Mucosa of descending colon (tissue), 3 donors: ENCODE data around the gene RFXANK. TPM values are rescaled to one million over a fixed set of nuclear protein-coding genes. Genes with fewer than 3 reads are reported as not detected.

ENCODE experiments used
- ATAC-seq: fragments of 200-7000 bp; cut with Tn5 transposase; one replicate; pipeline ENCODE4 v1.9.1; 2020; ENCODE audit warnings: mild to moderate bottlenecking, moderate library complexity
- DNase-seq, 3 donors: peaks; one replicate each; pipeline ENCODE4 v3.0.0-alpha.2; 2020
- H3K36me3 ChIP-seq: fragments of 200-600 bp; one replicate; pipeline ENCODE4 v1.8.0; 2021; ENCODE audit warnings: low read depth, mild to moderate bottlenecking
- H3K4me1 ChIP-seq: fragments of 200-600 bp; one replicate; pipeline ENCODE4 v1.8.0; 2021; ENCODE audit warnings: low read depth, mild to moderate bottlenecking
- H3K4me3 ChIP-seq: fragments of 200-600 bp; one replicate; pipeline ENCODE4 v1.8.0; 2021; ENCODE audit warnings: mild to moderate bottlenecking
- H3K9me3 ChIP-seq: fragments of 200-600 bp; one replicate; pipeline ENCODE4 v1.8.0; 2021; ENCODE audit warnings: mild to moderate bottlenecking
- CTCF ChIP-seq: fragments of 200-600 bp; IDR thresholded peaks from one replicate; pipeline ENCODE4 v1.8.0; 2022; ENCODE audit warnings: antibody characterized with exemption, mild to moderate bottlenecking
- intact Hi-C, 2 donors: fragments of 100-400 bp; cut with DNase I in 1 of 2; cut with micrococcal nuclease in 1 of 2; formaldehyde crosslinking; loops; one replicate each; pipeline versions ENCODE4 v1.11.0 to v1.11.1; 2022; cut with DNase I, micrococcal nuclease
- total RNA-seq, 3 donors: library from RNA; stranded (reverse); fragmentation: NEBNext Ultra II Directional in 2 of 3; extraction: Animal tissue kit (Norgen Biotek cat#: 25700) in 2 of 3; gene quantifications; one replicate each; pipeline versions ENCODE4 v1.2.1 to v1.2.4, GENCODE V29; 2021 to 2023
- donor health status: DM: no; HTN: no; CAD: no; lungs with moderate emphysema.
- donor health status: DM: no; HTN: no; CAD: no.
- donor health status: DM: no; HTN: yes; CAD: no.

RFXANK gene
- total RNA-seq, 3 donors from 2014 or later = 62.3 to 71.4 (median 64.9) TPM

- Histone ChIP-seq H3K4me3 (no peak overlapping the region), H3K36me3 (no peaks in the 10 kb centered on the region), H3K9me3 (no peaks in the 10 kb centered on the region), H3K4me1 (peaks cover 6% of the 10 kb centered on the region)
- no peak for TF ChIP-seq CTCF
- intact Hi-C loops = no loop called here
- DNase-seq = no peak
- ATAC-seq = no peak
Measured at GRCh38 chr19:19165396-19165795, 26.7 kb upstream of the RFXANK start.

GRCh38 chr19:19167612-19168011 lies 24.4 kb upstream of the RFXANK start:
- intact Hi-C loops = no loop called here
- Histone ChIP-seq H3K9me3 (no peaks in the 10 kb centered on the region), H3K4me1 (peaks cover 6% of the 10 kb centered on the region), H3K4me3 (no peak overlapping the region), H3K36me3 (no peaks in the 10 kb centered on the region)
- DNase-seq (no peak), ATAC-seq (no peak)
- TF ChIP-seq CTCF = no peak

GRCh38 chr19:19169236-19170052 lies 22.6 kb upstream of the RFXANK start:
- intact Hi-C loops = no loop called here
- no peak for TF ChIP-seq CTCF
- no peak overlapping the region for H3K4me3 ChIP-seq
- ATAC-seq (no peak), DNase-seq (no peak)
- no peaks in the 10 kb centered on the region for H3K36me3 ChIP-seq
- H3K4me1 ChIP-seq = peaks cover 6% of the 10 kb centered on the region
- no peaks in the 10 kb centered on the region for H3K9me3 ChIP-seq

GRCh38 chr19:19170053-19170872 lies 21.8 kb upstream of the RFXANK start, which contains the start of gene MEF2B:
Gene MEF2B (minus strand): TSS chr19:19170263. CDS start chr19:19150735, 19,528 bp downstream.
- no peaks in the 10 kb centered on the region for H3K36me3 ChIP-seq
- DNase-seq = peak; percentile 88 to 90 (median 89)
- ATAC-seq = peak; percentile 97
- no peaks in the 10 kb centered on the region for H3K9me3 ChIP-seq
- peaks cover 6% of the 10 kb centered on the region for H3K4me1 ChIP-seq
- intact Hi-C loops = no loop called here
- TF ChIP-seq CTCF = no peak
- no peak within 1 kb of the TSS for H3K4me3 ChIP-seq

GRCh38 chr19:19170873-19171672 lies 21.0 kb upstream of the RFXANK start:
- TF ChIP-seq CTCF = no peak
- no peaks in the 10 kb centered on the region for H3K9me3 ChIP-seq
- DNase-seq (no peak), ATAC-seq (no peak)
- intact Hi-C loops = no loop called here
- no peaks in the 10 kb centered on the region for H3K36me3 ChIP-seq
- peaks cover 6% of the 10 kb centered on the region for H3K4me1 ChIP-seq
- H3K4me3 ChIP-seq = no peak overlapping the region
